Fibroblast of lung (primary cell): ENCODE data around the gene GNG13. TPM values are rescaled to one million over a fixed set of nuclear protein-coding genes. Genes with fewer than 3 reads are reported as not detected.

Source experiments
- DNase-seq, 2 donors: peaks; one replicate each; pipeline versions ENCODE4 v3.0.0 to v3.0.0-alpha.2; 2010; ENCODE audit warnings: low read depth in 2 of 2
- H2AFZ ChIP-seq: 2 replicates; pipeline ENCODE4 v1.5.1; 2012; ENCODE audit warnings: low read length, control low read depth, inconsistent platforms
- H3K27ac ChIP-seq: 2 replicates; pipeline ENCODE4 v1.5.1; 2011; ENCODE audit warnings: low read length, control low read depth; ENCODE audit not compliant: insufficient read depth
- H3K27me3 ChIP-seq: 2 replicates; pipeline ENCODE4 v1.5.1; 2011; ENCODE audit warnings: mild to moderate bottlenecking, low read length; ENCODE audit not compliant: control insufficient read depth, insufficient read depth
- H3K36me3 ChIP-seq: 2 replicates; pipeline ENCODE4 v1.5.1; 2011; ENCODE audit warnings: low read length; ENCODE audit not compliant: control insufficient read depth, insufficient read depth
- H3K4me1 ChIP-seq: 2 replicates; pipeline ENCODE4 v1.5.1; 2011; ENCODE audit warnings: low read length; ENCODE audit not compliant: control insufficient read depth, insufficient read depth; ENCODE audit errors: extremely low read depth
- H3K4me2 ChIP-seq: 2 replicates; pipeline ENCODE4 v1.5.1; 2011; ENCODE audit warnings: low read length, control low read depth; ENCODE audit not compliant: insufficient read depth; ENCODE audit errors: extremely low read depth
- H3K4me3 ChIP-seq, 4 experiments: fragments of 200-600 bp in 1 of 4; sonication (generic) in 1 of 4; replicated peaks in 1 of 4; 2 replicates each; pipeline ENCODE4 v1.5.1; 2011 to 2016; ENCODE audit warnings: low read length in 4 of 4, low read depth in 3 of 4, mild to moderate bottlenecking in 3 of 4, control low read depth in 2 of 4, inconsistent platforms in 1 of 4, mixed read lengths in 1 of 4; ENCODE audit not compliant: insufficient read depth in 1 of 4; ENCODE audit errors: control extremely low read depth in 1 of 4
- H3K79me2 ChIP-seq: 2 replicates; pipeline ENCODE4 v1.5.1; 2012; ENCODE audit warnings: mild to moderate bottlenecking, low read length, inconsistent platforms; ENCODE audit not compliant: control insufficient read depth, insufficient read depth
- H3K9ac ChIP-seq: 2 replicates; pipeline ENCODE4 v1.5.1; 2011; ENCODE audit warnings: mild to moderate bottlenecking, low read length, control low read depth; ENCODE audit not compliant: insufficient read depth
- H3K9me3 ChIP-seq: 2 replicates; pipeline ENCODE4 v1.5.1; 2012; ENCODE audit warnings: low read depth, low read length; ENCODE audit not compliant: control insufficient read depth, insufficient read depth
- H4K20me1 ChIP-seq: 2 replicates; pipeline ENCODE4 v1.5.1; 2011; ENCODE audit warnings: low read length; ENCODE audit not compliant: control insufficient read depth, insufficient read depth; ENCODE audit errors: extremely low read depth
- CTCF ChIP-seq, 2 donors: IDR thresholded peaks in 1 of 2; conservative IDR thresholded peaks in 1 of 2; 1 replicate in 1 of 2; 2 replicates in 1 of 2; pipeline ENCODE4 v1.5.1; 2011 to 2012; ENCODE audit warnings: low read length in 2 of 2, control low read depth in 1 of 2, inconsistent platforms in 1 of 2, low read depth in 1 of 2, mild to moderate bottlenecking in 1 of 2
- EZH2 ChIP-seq: IDR thresholded peaks from 2 replicates; pipeline ENCODE4 v1.5.1; 2012; ENCODE audit warnings: low read length, control low read depth, mild to moderate bottlenecking; ENCODE audit errors: missing control alignments
- polyA plus RNA-seq, 2 donors: library from polyadenylated mRNA; depleted of rRNA in 1 of 2; stranded (reverse) in 1 of 2; unstranded in 1 of 2; fragments of >200 nt; gene quantifications; 2 replicates each; pipeline ENCODE4 v1.2.1, GENCODE V29; 2011 to 2012; ENCODE audit warnings: missing spikeins in 1 of 2
- total RNA-seq: library from RNA; depleted of rRNA; stranded (reverse); fragments of >200 nt; gene quantifications from 2 replicates; pipeline ENCODE4 v1.2.1, GENCODE V29; 2014

The GNG13 gene
- total and polyA plus RNA-seq, 2 donors (not counting 1 experiment from before 2014, with no cell fraction given): not detected

GRCh38 chr16:836221-836620, 35.7 kb upstream of the GNG13 start:
- no peaks in the 10 kb centered on the region for H3K4me1 ChIP-seq
- H3K36me3 ChIP-seq: no peaks in the 10 kb centered on the region
- H3K79me2 ChIP-seq: no peaks in the 10 kb centered on the region
- no peak for DNase-seq
- H3K27me3 ChIP-seq: no peaks in the 10 kb centered on the region
- no peak overlapping the region for H3K27ac ChIP-seq
- no peak overlapping the region for H3K4me3 ChIP-seq
- H3K9me3 ChIP-seq: no peaks in the 10 kb centered on the region
- no peak overlapping the region for H3K4me2 ChIP-seq
- no peaks in the 10 kb centered on the region for H4K20me1 ChIP-seq
- no peak overlapping the region for H2AFZ ChIP-seq
- no peak overlapping the region for H3K9ac ChIP-seq
- TF ChIP-seq EZH2: no peak
- TF ChIP-seq CTCF (conservative IDR thresholded peaks at IDR 0.05 in 1 of 2, IDR thresholded peaks at IDR 0.05 in 1 of 2; ENCODE audit: low read depth in 1 of 2, low read length in 2 of 2): no peak

- Histone ChIP-seq H4K20me1 (no peaks in the 10 kb centered on the region), H3K4me1 (no peaks in the 10 kb centered on the region), H3K9ac (no peak overlapping the region), H3K4me2 (no peak overlapping the region), H3K27me3 (no peaks in the 10 kb centered on the region), H2AFZ (no peak overlapping the region), H3K9me3 (no peaks in the 10 kb centered on the region), H3K79me2 (no peaks in the 10 kb centered on the region), H3K4me3 (no peak overlapping the region), H3K27ac (no peak overlapping the region), H3K36me3 (no peaks in the 10 kb centered on the region)
- no peak for DNase-seq
- no peak for TF ChIP-seq CTCF (conservative IDR thresholded peaks at IDR 0.05 in 1 of 2, IDR thresholded peaks at IDR 0.05 in 1 of 2; ENCODE audit: low read depth in 1 of 2, low read length in 2 of 2)
- TF ChIP-seq EZH2: no peak
Observed at GRCh38 chr16:835373-835772, 34.8 kb upstream of the GNG13 start.

- no peak overlapping the region for H2AFZ ChIP-seq
- H3K27me3 ChIP-seq: no peaks in the 10 kb centered on the region
- no peak overlapping the region for H3K4me2 ChIP-seq
- no peak overlapping the region for H3K9ac ChIP-seq
- H3K4me3 ChIP-seq: no peak overlapping the region
- H3K9me3 ChIP-seq: no peaks in the 10 kb centered on the region
- H3K79me2 ChIP-seq: no peaks in the 10 kb centered on the region
- TF ChIP-seq EZH2 (no peak), CTCF (conservative IDR thresholded peaks at IDR 0.05 in 1 of 2, IDR thresholded peaks at IDR 0.05 in 1 of 2; ENCODE audit: low read depth in 1 of 2, low read length in 2 of 2) (no peak)
- H3K36me3 ChIP-seq: no peaks in the 10 kb centered on the region
- no peak for DNase-seq
- no peaks in the 10 kb centered on the region for H4K20me1 ChIP-seq
- H3K27ac ChIP-seq: no peak overlapping the region
- H3K4me1 ChIP-seq: no peaks in the 10 kb centered on the region
Observed at GRCh38 chr16:833411-833810, 32.9 kb upstream of the GNG13 start.
